CD4-positive, alpha-beta T cell treated with Interleukin-4 for 1 hour (primary cell): ENCODE data around the gene CXorf38.

Source experiments
- DNase-seq, 2 donors: peaks; one replicate each; pipeline ENCODE4 v3.0.0-alpha.2; 2020 to 2022

CXorf38 gene

DNA sequence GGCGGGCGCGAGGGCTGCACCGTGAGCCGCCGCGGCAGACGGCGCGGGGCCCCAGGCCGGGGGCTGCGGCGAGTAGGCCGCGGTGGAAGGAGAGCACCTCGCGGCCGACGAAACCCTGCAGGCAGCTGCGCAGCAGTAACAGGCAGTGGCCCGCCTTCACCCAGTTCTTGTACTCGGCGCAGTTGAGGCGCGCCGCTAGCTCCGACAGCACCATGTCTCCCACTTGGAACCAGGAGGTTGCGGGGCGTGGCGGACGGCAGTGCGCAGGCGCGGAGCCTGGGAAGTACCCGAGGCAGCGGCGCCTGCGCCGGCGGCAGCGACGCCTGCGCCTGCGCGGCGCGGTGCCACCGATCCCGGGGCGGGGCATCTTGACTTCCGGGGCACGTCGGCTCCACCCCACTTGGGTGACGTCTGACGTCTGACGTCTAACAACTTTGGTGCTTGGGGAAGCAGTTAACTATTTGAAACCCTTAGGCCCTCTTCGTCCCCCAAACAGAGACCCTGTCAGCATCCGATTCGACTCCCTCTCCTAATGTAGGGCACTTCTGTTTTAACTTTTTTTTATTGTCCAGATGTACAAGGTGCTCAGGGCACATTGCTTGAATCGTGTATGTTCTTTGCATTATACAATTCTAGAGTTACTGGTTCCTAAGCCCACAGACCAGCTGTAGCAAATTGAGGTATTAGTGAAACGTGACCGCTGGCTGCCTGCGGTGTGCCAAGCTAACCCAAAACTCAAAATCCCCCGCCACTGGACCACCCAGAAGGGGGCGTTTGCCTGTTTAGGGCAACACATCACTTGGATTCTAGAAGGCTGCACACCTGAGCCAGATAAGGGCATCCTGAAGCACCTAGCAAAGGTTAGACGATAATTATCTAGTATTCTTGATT lies at the start of gene CXorf38:
Gene CXorf38 (minus strand): TSS at position 255 of the 891 bp plus-strand sequence. CDS start 41 bp downstream, at position 214.
- DNase-seq, result peak; percentile 92 to 97

DNA sequence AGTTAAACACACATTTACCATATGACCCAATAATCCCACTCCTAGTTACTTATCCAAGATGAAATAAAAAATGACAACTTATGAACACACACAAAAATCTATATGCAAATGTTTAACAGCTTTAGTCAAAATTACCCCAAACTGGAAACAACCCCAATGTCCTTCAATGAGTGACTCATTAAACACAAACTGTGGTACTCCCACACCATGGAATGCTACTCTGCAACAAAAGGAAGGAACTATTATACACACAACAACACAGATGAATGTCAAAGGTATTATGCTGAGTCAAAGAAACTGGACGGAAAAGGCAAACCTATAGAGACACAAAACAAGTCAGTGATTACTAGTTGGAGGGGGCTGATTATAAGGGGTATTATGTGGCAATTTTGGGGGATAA lies 47.4 kb upstream of the CXorf38 start:
- DNase-seq, result no peak

DNA sequence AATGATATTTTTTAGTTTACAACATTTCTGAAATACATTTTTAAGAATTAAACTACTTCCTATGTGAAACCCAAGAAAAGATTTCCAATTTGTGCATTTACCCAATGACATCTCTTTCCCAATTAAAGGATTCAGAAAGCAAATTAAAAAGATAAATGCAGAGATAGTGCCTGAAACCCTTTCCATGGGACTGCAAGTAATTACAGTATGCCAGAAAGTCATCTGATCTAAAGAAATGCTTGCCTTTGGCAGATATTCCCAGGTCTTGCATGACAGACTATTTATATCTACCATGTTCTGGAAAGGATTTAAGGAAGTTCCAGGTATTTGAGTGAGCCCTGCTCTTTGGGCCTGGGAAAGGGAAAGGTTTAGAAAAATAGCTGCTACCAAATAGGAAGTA lies 41.6 kb upstream of the CXorf38 start:
- DNase-seq, result no peak

GRCh38 chrX:40687169-40687568 lies 39.8 kb upstream of the CXorf38 start:
- DNase-seq, result no peak

DNA sequence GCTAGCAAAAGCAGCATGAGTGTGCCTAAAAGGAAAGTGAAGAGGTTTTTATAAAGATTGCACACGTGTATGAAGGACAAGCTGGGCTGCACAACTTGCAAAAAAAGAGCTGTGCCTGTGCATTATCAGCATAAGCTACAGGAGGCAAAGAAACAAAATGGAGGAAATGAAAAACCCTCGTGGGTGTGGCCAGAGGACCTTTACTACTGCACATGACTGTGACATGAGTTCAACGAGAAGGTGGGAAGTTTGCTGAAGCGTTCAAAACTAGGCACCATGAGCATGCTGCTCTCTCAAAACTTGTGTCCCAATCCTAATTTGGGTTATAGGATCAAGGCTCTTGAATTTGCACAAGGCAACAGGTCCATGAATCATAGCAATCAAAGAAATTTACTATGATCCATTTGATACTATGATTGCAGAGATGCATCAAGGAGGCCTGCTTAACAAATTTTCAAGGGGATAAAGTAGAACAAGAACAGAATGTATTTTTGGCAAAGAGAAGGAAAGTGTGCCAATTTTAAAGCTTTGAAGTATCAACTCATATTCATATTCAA lies 38.1 kb upstream of the CXorf38 start:
- DNase-seq, result no peak

- no peak for DNase-seq
These were observed 36.7 kb upstream of the CXorf38 start for GRCh38 chrX:40684092-40684491.

- DNase-seq, result no peak
These were observed 35.9 kb upstream of the CXorf38 start for GRCh38 chrX:40683245-40683644.

DNA sequence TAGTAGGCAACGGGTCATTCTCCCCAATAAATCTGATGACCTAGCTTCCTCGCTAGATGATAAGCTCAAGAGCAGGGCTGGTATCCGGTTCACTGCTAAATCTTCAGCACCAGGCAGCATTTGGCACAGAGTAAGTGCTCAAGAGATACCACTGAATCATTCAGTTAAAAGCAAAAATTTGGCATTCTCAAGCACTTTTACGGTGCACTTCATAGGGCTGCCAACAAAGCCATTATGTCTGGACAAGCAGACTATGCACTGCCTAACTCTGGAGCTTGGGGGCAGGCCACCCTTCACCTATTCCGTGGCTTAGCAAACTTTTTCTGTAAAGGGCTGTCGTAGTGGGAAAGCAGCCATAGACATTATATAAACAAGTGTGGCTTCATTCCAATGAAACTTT lies 23.8 kb upstream of the CXorf38 start:
- DNase-seq, result no peak

- no peak for DNase-seq
These were observed 16.7 kb upstream of the CXorf38 start for GRCh38 chrX:40663880-40664630.

- peak in 1 of 2 donors; percentile 25 for DNase-seq
These were observed 15.8 kb upstream of the CXorf38 start for GRCh38 chrX:40663078-40663740.

- DNase-seq, result no peak
These were observed 14.1 kb upstream of the CXorf38 start for GRCh38 chrX:40661489-40661888.

DNA sequence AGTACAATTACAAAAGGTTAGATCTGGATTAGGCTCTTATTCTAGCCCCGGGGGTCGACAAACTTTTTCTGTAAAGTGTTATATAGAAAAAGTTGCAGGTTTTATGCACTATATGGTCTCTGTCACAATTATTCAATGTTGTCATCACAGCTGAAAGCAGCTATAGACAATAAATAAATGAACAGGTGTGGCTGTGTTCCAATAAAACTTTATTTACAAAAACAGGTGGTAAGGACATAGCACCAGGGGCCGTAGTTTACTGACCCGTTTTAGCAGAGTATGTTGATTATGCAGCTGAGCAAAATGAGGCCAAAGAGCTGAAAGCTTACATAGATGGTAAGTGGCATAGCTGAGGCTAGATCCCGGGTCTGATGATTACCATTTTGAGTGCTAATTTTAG lies 13.0 kb upstream of the CXorf38 start:
- DNase-seq, result no peak

- DNase-seq, result no peak
These were observed 6.2 kb upstream of the CXorf38 start for GRCh38 chrX:40653535-40653934.

- DNase-seq, result no peak
These were observed 5.3 kb upstream of the CXorf38 start for GRCh38 chrX:40652664-40653063.

- peak; percentile 76 to 80 for DNase-seq
These were observed 4.4 kb upstream of the CXorf38 start for GRCh38 chrX:40651620-40652223.

DNA sequence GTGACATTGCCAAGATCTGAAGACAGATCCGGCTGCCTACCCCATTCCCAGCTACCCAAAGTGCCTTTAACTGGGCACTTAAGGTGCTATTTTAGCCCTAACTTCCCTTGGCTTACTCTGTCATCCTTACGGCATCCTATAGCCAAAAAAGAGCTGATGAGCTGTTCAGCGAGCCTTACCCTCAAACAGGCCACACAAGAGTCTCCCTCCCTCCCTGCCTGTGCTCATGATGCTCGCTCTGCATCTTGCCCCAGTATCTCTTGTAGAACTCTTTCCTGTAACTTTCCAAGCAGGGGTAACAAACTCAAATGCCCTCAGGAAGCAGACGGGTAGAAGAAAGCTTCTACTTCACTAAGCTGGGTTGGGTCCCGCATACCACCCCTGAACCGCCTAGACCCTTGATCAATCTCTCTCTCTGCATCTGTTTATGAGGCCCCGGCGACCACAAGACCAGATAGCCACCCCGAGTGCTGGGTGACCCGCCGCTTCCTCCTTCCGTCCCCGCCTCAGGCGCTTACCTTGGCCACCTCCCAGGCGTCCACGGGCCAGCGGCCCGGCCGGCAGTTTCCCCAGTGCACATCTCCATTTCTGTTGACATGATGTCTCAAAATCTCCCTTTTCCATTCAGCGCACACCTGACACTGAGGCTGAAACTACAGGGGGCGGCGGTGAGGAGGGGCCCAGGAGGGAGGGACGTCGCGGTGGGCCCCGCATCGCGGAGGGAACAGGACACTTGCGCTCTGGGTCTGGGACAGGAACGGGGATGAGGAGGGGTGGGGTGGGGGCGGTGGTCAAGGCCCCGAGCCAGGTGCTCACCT lies 663 bp downstream of the CXorf38 start:
- peak; percentile 15 to 28 for DNase-seq

- DNase-seq, result peak; percentile 56 to 59
These were observed 2.5 kb downstream of the CXorf38 start for GRCh38 chrX:40644821-40645358.

DNA sequence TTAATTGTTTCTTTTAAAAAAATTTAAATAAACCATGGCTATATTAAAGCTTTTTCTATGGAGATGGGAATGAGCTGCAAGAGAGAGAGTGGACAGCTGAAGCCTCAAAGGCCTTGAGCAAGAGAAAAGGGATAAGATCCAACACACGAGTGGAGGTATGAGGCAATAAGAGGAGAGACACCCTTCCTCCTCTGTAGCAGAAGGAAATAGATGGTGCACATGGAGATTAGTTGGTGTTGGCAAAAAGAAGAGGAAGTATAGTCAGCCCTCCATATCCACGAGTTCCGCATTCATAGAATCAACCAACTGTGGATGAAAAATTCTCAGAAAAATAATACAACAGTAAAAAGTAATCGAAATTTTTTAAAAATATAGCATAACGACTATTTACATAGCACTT lies 3.2 kb downstream of the CXorf38 start:
- peak in 1 of 2 donors; percentile 14 for DNase-seq

DNA sequence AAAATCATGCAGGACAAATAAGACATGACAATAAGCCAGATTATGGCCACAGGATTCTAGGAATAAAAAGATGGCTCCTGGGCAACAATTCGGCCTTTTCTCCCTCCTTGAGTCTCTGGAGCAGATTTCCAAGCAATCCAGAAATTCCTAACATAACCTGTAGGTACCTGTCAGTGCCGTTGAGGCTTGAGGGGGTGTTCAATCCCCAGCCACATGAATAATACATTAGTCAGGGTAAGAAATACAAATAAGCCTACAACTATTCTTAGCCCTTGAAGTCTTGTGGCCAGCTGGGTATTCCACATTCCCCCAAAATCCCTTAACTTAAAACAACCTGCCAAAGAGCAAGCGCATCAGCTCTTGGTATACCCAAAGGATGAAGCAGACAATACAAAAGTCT lies 9.7 kb downstream of the CXorf38 start:
- no peak for DNase-seq

DNA sequence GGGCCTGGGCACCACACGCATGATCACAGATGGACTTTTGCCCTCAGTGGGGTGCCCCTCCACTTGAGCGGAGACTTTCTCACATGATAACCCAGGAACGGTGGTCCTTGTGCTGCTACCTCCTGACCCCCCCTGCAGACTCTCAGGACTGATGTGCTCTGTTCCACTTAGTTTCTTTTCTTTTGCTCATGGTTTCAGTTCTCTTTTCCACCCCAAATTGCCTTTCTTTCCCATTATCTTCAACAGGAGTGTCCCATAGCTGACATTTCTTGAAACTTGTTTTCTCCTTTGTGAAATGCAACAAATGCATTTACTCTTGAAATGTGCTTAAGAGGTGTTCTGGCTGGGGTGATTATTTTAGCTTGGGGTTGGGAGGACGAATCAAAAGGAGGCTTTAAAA lies 15.2 kb downstream of the CXorf38 start:
- DNase-seq, result no peak

DNA sequence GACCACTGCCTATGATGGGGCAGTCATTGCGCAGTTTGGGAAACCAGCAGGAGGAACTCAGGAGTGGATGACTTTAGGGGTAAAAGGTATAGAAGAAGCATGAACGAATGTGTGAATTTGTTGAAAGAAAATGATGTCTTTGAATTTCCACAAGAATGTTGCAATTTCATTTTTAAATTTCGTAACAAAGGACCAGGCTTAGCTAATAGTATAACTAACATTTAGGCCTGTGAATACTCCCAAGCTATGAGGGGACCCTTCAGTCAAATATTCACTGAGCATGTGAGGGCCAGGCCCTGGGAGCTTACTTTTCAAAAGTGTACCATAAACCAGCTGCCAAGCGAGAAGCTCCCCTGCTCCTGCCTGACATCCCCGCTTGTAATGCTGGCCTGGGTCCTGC lies 18.9 kb downstream of the CXorf38 start:
- no peak for DNase-seq

- no peak for DNase-seq
These were observed 22.1 kb downstream of the CXorf38 start for GRCh38 chrX:40625294-40625693.
